HG03039 (cell line): ENCODE results near the gene RANBP17.
A peak's percentile ranks its signal among the peaks of the same experiment; 100 is the strongest.
"Not testable (repeated sequence)": the region's sequence is repeated elsewhere in the genome, so short reads cannot be mapped to it uniquely, and the experiment has no call there.

Experiments
- ATAC-seq: cut with Tn5 transposase; IDR thresholded peaks from one replicate; pipeline ENCODE4 v1.9.1; 2021; ENCODE audit warnings: mild to moderate bottlenecking, moderate library complexity; ENCODE audit not compliant: unreplicated experiment

Gene RANBP17

DNA sequence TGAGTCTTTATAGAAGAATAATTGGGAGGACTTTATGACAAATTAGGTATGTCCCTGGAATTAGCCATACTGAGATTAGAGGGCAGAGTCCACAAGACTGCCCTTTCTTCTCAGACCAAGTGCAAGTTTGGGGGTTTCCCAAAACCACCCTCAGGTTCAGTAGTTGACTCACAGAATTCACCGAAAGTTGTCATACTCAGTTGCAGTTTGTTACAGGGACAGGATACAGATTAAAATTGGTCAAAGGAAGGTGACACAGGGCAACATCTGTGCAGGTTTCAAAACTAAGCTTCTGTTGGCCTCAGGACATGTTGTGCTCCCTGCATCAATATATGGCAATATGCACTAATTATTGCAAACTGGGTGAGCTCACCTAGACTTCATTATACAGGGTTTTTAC, 3.8 kb downstream of the RANBP17 start:
- peak; percentile 56 for ATAC-seq

DNA sequence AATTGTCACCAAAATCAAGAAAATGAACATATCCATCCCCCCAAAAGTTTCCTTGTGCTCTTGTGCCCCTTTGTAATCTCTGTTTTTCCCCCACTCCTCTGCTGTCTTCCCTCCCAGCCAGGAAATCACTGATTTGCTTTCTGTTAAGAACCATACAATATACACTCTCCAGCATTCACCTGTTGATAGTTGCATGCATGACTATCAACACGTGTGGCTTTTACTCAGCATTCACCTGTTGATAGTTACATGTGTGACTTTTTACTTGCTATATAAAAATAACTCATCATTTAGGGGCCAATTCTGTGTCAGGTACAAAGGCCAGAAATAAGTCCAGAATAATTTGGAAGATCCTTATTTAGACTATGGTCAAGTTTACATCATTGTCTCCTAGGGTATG, 6.0 kb downstream of the RANBP17 start:
- ATAC-seq = no peak

DNA sequence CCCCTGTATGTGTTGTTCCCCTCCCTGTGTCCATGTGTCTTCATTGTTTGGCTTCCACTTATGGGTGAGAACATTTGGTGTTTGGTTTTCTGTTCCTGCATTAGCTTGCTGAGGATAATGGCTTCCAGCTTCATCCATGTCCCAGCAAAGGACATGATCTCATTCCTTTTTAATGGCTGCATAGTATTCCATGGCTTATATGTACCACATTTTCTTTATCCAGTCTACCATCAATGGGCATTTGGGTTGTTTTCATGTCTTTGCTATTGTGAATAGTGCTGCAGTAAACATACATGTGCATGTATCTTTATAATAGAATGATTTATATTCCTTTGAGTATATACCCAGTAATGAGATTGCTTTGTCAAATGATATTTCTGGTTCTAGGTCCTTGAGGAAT, 8.6 kb downstream of the RANBP17 start:
- ATAC-seq = not testable (repeated sequence)

DNA sequence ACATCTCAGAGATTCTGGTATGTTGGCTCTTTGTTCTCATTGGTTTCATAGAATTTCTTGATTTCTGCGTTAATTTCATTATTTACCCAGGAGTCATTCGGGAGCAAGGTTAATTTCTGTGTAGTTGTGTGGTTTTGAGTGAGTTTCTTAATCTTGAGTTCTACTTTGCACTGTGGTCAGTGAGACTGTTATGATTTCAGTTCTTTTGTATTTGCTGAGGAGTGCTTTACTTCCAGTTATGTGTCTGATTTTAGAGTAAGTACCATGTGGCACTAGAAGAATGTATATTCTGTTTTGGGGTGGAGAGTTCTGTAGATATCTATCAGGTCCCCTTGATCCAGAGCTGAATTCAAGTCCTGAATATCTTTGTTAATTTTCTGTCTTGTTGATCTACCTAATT, 12.2 kb downstream of the RANBP17 start:
- no peak for ATAC-seq

DNA sequence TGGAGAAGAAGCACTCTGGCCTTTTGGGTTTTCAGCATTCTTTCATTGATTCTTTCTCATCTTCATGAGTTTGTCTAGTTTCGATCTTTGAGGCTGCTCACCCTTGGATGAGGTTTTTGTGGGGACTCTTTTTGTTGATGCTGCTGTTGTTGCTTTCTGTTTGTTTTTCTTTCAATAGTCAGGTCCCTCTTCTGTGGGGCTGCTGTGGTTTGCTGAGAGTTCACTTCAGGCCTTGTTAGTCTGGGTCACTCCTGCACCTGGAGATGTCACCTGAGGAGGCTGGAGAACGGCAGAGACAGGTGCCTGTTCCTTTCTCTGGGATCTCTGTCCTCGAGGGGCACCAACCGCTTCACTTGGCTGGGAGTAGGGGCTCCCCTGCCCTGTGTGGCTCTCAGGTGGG, 14.0 kb downstream of the RANBP17 start:
- ATAC-seq = no peak

DNA sequence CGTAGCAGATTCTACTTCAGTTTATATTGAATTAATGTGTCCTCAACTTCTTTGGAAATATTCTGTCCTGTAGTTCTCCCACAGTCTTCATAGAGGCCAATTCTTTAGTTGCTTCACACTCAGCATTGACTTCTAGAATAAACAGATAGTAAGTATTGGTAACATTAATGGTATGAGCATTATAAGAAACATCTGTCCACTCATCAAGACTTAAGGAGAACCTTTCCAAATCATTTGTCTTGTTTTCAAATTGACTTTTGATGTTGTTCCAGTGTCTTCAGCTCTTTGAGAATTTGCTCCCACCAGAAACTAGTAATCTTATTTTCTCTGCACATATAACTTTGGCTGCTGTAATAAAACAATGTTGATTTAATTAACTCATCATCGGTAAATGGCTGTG, 18.3 kb downstream of the RANBP17 start:
- ATAC-seq = no peak

DNA sequence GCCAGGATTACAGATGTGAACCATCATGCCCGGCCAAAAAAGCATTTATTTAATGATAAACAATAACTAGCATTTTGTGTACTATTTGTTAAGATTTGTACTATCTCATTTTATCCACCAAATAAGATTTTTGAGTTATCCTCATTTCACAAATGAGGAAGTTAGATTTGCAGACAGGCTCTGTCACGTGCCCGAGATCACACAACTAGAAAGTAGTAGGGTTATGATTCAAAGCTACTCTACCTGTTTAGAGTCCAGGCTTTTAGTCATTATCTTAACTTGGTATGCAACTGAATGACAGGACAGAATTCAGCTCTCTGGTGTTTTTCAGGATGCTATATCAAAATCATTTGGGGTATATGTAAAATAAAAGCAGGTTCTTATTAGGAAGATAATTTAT, 20.5 kb downstream of the RANBP17 start:
- no peak for ATAC-seq

DNA sequence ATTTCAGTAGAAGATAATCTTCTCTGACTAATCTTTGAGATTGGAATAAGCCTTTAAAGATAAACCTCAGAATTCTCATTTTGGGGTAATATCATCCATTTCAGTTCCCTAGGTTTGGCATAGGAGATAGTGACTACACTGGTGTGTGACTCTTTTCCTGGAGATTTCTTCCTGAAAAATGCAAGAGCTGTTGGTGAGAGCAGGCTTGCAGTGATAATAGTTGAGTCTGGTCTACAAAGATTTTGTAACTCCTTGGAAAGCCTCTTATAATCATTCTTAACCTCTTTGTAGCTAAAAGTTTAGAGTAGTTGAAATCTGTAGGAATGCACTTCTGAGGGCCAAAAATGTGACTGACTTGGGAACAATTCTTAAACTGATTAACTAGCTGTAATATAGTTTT, 23.4 kb downstream of the RANBP17 start:
- ATAC-seq = no peak

DNA sequence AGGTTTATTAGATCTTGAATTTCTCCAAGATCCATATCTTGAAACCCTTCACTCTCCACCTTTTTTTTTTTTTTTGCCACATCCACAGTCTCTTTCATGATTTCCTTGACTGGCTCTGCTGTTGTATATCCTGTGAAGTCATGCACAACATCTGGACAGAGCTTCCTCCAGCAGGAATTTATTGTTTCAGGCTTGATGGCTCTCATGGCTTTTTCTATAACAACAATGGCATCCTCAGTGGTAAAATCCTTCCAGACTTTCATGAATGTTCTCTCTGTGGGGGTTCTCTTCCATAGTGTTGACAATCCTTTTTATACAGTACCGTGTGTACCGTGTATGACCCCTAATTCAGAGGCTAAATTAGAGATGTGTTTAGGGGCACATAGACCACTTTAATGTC, 24.0 kb downstream of the RANBP17 start:
- no peak for ATAC-seq

DNA sequence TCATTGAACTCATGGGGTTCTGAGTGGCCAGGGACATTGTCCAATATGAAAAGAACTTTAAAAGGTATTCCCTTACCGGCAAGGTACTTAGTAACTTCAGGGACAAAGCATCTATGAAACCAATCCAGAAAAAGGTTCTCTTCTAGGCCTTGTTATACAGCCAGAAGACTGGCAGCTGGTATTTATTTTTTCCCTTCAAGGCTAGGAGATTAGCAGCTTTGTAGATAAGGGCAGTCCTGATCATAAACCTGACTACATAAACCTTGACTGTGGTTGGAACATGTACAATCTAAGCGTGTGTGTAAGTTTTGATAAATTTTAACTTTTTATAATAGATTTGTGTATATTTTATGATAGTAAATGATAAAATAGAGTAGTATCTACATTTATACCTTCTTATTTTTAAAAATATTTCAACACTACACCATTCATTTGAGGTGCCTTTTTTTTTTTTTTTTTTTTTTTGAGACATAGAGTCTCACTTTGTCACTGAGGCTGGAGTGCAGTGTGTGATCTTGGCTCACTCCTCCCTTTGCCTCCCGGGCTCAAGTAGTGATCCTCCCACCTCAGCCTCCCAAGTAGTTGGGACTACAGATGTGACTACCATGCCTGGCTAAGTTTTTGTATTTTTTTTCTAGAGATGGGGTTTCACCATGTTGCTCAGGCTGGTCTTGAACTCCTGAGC, 24.5 kb downstream of the RANBP17 start:
- ATAC-seq = no peak

DNA sequence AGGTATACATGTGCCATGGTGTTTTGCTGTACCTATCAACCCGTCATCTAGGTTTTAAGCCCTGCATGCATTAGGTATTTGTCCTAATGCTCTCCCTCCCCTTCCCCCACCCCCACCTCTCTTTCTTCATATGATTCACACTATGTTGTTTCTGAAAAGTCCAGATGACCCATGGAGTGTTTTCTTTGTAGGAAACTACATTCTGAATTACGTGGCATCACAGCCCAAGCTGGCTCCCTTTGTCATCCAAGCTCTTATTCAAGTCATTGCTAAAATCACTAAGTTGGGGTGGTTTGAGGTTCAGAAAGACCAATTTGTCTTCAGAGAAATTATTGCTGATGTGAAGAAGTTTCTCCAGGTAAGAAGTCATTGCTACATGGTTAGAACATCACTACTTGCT, 30.4 kb downstream of the RANBP17 start:
- ATAC-seq = no peak

DNA sequence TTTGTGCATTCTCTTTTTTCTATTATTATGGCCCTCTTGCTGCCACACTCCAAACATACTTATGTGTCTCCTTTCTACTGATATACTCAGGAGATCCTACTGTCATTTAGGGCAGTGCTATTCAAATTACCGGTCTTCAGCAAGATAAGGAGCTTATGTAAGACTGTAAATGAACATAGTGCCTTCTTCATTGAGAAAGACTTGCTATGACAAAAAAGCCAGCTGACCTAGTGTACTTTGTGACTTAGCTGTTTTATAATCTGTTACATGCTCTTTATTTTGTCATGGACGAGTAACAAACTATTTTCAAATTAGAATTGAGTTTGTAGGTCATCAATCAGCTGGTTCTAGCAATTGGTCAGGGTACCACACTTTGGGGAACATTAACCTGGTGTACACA, 32.8 kb downstream of the RANBP17 start:
- no peak for ATAC-seq

DNA sequence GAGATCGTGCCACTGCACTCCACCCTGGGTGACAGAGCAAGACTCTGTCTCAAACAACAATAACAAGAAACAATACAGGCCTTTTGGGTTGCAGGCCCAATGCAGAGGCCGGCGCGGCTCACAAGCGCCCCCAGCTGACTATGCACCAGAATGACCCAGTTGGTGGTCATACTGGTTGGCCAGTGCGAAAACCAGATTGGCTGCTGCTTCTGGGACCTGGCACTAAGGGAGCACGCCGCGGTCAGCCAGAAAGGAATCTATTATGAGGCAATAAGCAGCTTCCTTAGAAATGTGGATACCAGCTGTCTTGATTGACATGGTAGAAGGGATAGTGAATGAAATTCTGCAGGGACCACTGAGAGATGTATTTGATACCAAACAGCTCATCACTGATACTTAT, 35.0 kb downstream of the RANBP17 start:
- ATAC-seq = no peak

DNA sequence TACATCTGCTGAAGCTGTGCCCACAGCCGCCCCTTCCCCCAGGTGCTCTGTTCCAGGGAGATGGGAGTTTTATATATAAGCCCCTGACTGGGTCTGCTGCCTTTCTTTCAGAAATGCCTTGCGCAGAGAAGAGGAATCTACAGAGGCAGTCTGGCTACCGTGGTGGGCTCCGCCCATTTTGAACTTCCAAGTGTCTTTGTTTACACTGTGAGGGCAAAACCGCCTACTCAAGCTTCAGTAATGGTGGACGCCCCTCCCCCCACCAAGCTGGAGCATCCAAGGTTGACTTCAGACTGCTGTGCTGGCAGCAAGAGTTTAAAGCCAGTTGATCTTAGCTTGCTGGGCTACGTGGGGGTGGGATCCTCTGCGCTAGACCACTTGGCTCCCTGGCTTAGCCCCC, 41.3 kb downstream of the RANBP17 start:
- no peak for ATAC-seq

DNA sequence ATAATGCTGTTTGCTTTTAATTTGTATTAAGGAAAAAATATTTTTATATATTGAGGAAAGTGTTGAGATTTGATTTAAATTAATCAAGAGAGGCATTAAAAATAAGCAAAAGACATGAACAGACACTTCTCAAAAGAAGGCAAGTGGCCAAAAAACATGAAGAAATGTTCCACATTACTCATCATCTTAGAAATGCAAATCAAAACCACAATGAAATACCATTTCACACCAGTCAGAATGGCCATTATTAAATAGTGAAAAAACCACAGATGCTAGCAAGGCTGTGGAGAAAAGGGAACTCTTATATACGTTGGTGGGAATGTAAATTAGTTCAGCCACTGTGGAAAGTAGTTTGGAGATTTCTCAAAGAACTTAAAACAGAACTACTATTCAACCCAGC, 45.9 kb downstream of the RANBP17 start:
- ATAC-seq = no peak

DNA sequence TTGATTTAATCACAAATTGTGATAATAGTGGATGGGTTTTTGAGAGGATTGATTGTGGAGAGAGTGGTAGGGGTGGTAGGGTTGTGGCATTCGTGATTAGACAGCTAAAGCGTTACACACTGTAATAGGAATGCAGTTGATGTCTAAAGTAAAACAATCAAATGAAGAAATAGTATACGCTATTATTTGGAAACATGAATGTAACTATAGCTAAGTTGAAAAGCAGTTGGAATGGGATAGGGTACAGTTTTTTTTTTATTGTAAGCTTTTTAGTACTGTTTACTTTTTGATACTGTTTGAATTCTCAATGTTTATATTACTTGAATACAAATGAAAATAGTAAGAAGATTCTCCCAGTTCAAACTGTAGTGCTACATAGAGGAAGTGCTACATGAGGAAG, 51.8 kb downstream of the RANBP17 start:
- no peak for ATAC-seq

DNA sequence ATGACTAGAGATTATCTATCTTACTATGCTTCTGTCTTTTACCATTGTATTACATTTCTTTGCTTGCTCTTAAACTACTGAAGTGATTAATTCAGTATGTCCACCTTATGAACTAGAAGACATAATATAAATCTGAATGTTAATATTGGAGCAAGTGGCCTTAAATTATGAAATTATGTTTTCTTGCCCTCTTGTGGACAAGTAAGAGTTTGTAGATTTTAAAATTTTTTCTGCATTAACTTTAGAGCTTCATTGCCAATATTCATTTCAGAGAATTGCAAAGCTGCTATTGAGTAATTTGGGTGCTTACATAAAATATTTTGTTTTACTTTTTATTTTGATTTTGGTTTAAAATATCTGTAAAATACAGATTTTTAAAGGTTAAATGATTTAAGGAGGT, 55.3 kb downstream of the RANBP17 start:
- ATAC-seq = no peak

DNA sequence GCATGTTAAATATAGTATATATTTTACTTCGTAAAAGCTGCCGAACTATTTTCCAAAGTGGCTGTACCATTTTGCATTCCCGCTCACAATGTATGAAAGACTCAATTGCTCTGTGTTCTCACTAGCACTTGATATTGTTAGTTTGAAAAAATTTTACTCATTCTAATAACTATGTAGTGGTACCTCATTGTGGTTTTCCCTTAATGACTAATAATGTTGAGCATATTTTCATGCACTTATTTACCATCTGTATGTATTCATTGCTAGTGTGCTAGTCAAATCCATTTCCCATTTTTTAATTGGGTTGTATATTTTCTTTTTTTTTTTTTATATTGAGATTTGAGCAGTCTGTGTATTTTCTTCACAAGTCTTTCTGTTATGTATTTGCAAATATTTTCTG, 58.4 kb downstream of the RANBP17 start:
- ATAC-seq = no peak

DNA sequence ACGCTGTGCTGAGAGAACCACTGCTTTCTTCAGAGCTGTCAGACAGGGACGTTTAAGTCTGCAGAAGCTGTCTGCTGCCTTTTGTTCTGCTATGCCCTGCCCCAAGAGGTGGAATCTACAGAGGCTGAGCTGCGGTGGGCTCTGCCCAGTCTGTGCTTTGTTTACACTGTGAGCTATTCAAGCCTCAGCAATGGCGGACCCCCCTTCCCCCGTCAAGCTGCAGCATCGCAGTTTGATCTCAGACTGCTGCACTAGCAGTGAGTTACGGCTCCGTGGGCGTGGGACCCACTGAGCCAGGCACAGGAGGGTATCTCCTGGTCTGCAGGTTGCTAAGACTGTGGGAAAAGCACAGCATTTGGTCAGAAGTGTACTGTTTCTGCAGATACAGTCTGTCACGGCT, 60.5 kb downstream of the RANBP17 start:
- ATAC-seq = not testable (repeated sequence)

DNA sequence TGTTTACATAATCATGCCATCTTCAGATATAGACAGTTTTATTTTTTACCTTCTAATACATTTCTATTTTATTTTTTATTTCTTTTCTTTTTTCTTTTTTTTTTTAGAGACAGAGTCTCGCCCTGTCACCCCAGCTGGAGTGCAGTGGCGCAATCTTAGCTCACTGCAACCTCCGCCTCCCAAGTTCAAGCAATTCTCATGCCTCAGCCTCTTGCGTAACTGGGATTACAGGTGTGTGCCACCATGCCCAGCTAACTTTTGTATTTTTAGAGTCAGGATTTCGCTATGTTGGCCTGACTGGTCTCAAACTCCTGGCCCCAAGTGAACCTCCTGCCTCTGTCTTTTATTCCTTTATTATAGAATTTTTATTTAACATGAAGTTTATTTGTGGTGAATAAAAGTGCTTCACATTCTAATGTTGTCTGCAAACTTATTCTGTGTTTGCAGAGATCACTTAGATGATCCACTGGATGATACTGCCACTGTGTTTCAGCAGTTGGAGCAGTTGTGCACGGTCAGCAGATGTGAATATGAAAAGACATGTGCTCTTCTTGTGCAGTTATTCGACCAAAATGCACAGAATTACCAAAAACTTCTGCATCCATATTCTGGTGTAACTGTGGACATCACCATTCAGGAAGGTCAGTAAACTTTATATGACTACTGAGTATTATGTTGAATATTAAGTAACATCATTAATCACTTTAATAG, 62.2 kb downstream of the RANBP17 start:
- no peak for ATAC-seq

DNA sequence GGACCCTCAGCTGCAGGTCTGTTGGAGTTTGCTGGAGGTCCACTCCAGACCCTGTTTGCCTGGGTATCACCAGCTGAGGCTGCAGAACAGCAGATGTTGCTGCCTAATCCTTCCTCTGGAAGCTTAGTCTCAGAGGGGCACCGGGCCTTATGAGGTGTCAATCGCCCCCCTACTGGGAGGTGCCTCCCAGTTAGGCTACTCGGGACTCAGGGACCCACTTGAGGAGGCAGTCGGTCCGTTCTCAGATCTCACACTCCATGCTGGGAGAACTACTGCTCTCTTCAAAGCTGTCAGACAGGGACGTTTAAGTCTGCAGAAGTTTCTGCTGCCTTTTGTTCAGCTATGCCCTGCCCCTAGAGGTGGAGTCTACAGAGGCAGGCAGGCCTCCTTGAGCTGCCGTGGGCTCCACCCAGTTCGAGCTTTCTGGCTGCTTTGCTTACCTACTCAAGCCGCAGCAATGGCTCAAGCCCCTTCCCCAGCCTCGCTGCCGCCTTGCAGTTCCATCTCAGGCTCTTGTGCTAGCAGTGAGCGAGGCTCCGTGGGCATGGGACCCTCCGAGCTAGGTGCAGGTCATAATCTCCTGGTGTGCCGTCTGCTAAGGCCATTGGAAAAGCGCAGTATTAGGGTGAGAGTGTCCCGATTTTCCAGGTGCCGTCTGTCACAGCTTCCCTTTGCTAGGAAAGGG, 73.9 kb downstream of the RANBP17 start:
- not testable (repeated sequence) for ATAC-seq

DNA sequence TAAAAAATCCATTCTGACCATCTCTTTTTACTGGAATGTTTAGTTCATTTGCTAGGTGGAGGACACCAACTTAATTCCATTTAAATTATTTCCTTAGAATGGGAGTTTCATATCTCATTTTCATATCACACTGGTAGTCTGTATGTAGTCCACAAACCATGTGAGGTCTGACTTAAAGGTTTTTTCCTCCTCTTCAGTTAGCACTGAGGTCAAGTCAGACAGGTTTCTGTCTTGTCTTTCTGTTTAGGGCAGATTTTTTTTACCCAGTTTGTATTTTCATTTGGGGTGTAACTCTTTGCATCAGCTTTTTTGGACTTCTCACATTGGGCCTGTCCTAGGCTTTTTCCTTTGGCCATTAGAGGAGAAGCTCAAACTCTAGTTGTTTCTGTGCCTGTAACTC, 75.3 kb downstream of the RANBP17 start:
- ATAC-seq = no peak
